Peyer's patch (tissue), 4 donors: ENCODE data around the gene CETP. TPM values are rescaled to one million over a fixed set of nuclear protein-coding genes. Genes with fewer than 3 reads are reported as not detected.
"Not testable (repeated sequence)": the region's sequence is repeated elsewhere in the genome, so short reads cannot be mapped to it uniquely, and the experiment has no call there.

Experiments used
- DNase-seq, 3 donors: peaks; one replicate each; pipeline ENCODE4 v3.0.0-alpha.2; 2017 to 2019
- H3K27ac ChIP-seq, 4 donors: fragments of 200-600 bp; sonication (generic); one replicate each; pipeline ENCODE4 v1.5.1; 2016 to 2019
- H3K27me3 ChIP-seq, 2 donors: fragments of 200-600 bp; sonication (generic); one replicate each; pipeline ENCODE4 v1.5.1; 2019
- H3K36me3 ChIP-seq, 3 donors: fragments of 200-600 bp; sonication (generic); one replicate each; pipeline ENCODE4 v1.5.1; 2016 to 2019
- H3K4me1 ChIP-seq, 4 donors: fragments of 200-600 bp; sonication (generic); one replicate each; pipeline ENCODE4 v1.5.1; 2016 to 2019
- H3K4me3 ChIP-seq, 4 donors: fragments of 200-600 bp; sonication (generic); 1 replicate in 3 of 4; 2 replicates in 1 of 4; pipeline ENCODE4 v1.5.1; 2016 to 2019; ENCODE audit warnings: mild to moderate bottlenecking in 1 of 4
- H3K9me3 ChIP-seq, 4 donors: fragments of 200-600 bp; sonication (generic); one replicate each; pipeline ENCODE4 v1.5.1; 2016 to 2019; ENCODE audit warnings: mild to moderate bottlenecking in 1 of 4
- POLR2A ChIP-seq, 2 donors: fragments of 450-650 bp; IDR thresholded peaks; one replicate each; pipeline ENCODE4 v1.5.1; 2017; ENCODE audit warnings: antibody characterized with exemption in 2 of 2, mild to moderate bottlenecking in 2 of 2, moderate library complexity in 2 of 2
- total RNA-seq, 4 donors: library from RNA; depleted of rRNA; stranded (reverse); fragments of >200 nt; gene quantifications; one replicate each; pipeline ENCODE4 v1.1.0, GENCODE V29; 2016
- TF ChIP-seq, protein P1 (sequence below), 6 experiments: fragments of 450-650 bp in 4 of 6; fragments of 200-600 bp in 2 of 6; sonication (generic) in 1 of 6; IDR thresholded peaks; one replicate each; pipeline ENCODE4 v1.5.1; 2017 to 2019; ENCODE audit warnings: antibody characterized with exemption in 6 of 6, mild to moderate bottlenecking in 3 of 6, moderate library complexity in 1 of 6

CETP gene
- total RNA-seq, 4 donors from 2014 or later: 2.5 TPM; not detected in 3

GRCh38 chr16:57003439-57004386, 42.0 kb downstream of the CETP start:
- DNase-seq: peak in 2 of 3 donors; percentile 34 to 68
- H3K4me1 ChIP-seq: peaks cover 3 to 41% (median 20%) of the 10 kb centered on the region in 4 donors
- TF ChIP-seq POLR2A (IDR thresholded peaks at IDR 0.05): no peak
- TF ChIP-seq, protein P1, sequence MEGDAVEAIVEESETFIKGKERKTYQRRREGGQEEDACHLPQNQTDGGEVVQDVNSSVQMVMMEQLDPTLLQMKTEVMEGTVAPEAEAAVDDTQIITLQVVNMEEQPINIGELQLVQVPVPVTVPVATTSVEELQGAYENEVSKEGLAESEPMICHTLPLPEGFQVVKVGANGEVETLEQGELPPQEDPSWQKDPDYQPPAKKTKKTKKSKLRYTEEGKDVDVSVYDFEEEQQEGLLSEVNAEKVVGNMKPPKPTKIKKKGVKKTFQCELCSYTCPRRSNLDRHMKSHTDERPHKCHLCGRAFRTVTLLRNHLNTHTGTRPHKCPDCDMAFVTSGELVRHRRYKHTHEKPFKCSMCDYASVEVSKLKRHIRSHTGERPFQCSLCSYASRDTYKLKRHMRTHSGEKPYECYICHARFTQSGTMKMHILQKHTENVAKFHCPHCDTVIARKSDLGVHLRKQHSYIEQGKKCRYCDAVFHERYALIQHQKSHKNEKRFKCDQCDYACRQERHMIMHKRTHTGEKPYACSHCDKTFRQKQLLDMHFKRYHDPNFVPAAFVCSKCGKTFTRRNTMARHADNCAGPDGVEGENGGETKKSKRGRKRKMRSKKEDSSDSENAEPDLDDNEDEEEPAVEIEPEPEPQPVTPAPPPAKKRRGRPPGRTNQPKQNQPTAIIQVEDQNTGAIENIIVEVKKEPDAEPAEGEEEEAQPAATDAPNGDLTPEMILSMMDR (IDR thresholded peaks at IDR 0.05): no peak
- no peaks in the 10 kb centered on the region for H3K36me3 ChIP-seq
- no peaks in the 10 kb centered on the region for H3K9me3 ChIP-seq
- H3K27ac ChIP-seq: peak overlapping the region in 2 of 4 donors; percentile 54 to 74
- H3K27me3 ChIP-seq: no peaks in the 10 kb centered on the region
- H3K4me3 ChIP-seq: no peak overlapping the region

GRCh38 chr16:57004387-57005250, 42.9 kb downstream of the CETP start:
- H3K4me3 ChIP-seq: peak overlapping the region in 1 of 4 donors; percentile 2
- TF ChIP-seq, protein P1 (IDR thresholded peaks at IDR 0.05): no peak
- TF ChIP-seq POLR2A (IDR thresholded peaks at IDR 0.05): no peak
- peak in 1 of 3 donors; percentile 9 for DNase-seq

GRCh38 chr16:57005597-57005996, 43.8 kb downstream of the CETP start:
- not testable (repeated sequence) for H3K36me3 ChIP-seq, H3K4me3 ChIP-seq, H3K9me3 ChIP-seq, H3K27me3 ChIP-seq
- peak in 1 of 3 donors; percentile 24 for DNase-seq
- peak overlapping the region in 1 of 4 donors; percentile 74 for H3K27ac ChIP-seq
- peaks cover 0 to 32% (median 12%) of the 10 kb centered on the region in 4 donors for H3K4me1 ChIP-seq

More at GRCh38 chr16:57004387-57005250, 42.9 kb downstream of the CETP start:
- peaks cover 0 to 38% (median 18%) of the 10 kb centered on the region in 4 donors for H3K4me1 ChIP-seq
- no peaks in the 10 kb centered on the region for H3K27me3 ChIP-seq
- peak overlapping the region in 2 of 4 donors; percentile 54 to 74 for H3K27ac ChIP-seq
- H3K9me3 ChIP-seq: no peaks in the 10 kb centered on the region
- H3K36me3 ChIP-seq: no peaks in the 10 kb centered on the region

GRCh38 chr16:57007050-57007449, 45.3 kb downstream of the CETP start:
- no peak for DNase-seq
- peaks cover 0 to 23% (median 10%) of the 10 kb centered on the region in 4 donors for H3K4me1 ChIP-seq
- no peaks in the 10 kb centered on the region for H3K27me3 ChIP-seq
- no peak overlapping the region for H3K4me3 ChIP-seq
- H3K27ac ChIP-seq: no peak overlapping the region
- H3K9me3 ChIP-seq: no peaks in the 10 kb centered on the region
- no peaks in the 10 kb centered on the region for H3K36me3 ChIP-seq
- TF ChIP-seq POLR2A (IDR thresholded peaks at IDR 0.05): no peak
- TF ChIP-seq, protein P1 (IDR thresholded peaks at IDR 0.05): no peak

DNA sequence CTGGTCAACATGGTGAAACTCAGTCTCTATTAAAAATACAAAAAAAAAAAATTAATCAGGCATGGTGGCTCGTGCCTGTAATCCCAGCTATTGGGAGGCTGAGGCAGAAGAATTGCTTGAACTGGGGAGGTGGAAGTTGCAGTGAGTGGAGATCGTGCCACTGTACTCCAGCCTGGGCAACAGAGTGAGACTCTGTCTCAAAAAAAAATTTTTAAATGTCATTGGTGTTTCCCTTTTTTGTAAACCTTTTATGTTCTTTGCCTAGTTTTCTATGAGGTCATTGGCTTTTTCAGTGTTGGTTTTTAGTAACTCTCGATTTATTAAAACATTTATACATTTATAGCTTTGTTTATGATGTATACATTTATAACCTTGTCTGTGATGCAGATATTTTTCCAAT, 45.8 kb downstream of the CETP start:
- Histone ChIP-seq H3K27me3 (no peaks in the 10 kb centered on the region), H3K4me3 (no peak overlapping the region), H3K9me3 (no peaks in the 10 kb centered on the region), H3K27ac (no peak overlapping the region), H3K4me1 (peaks cover 0 to 23% (median 10%) of the 10 kb centered on the region in 4 donors), H3K36me3 (no peaks in the 10 kb centered on the region)
- DNase-seq: peak in 1 of 3 donors; percentile 21
- TF ChIP-seq, protein P1 (IDR thresholded peaks at IDR 0.05): no peak
- TF ChIP-seq POLR2A (IDR thresholded peaks at IDR 0.05): no peak
